Stimulated activated CD4-positive, alpha-beta T cell treated with anti-CD3 and anti-CD28 coated beads, Interleukin-4, amount 100 ng/mL, for 1 hour (primary cell): ENCODE data around the gene ACSS2.
A peak's percentile ranks its signal among the peaks of the same experiment; 100 is the strongest.
"Not testable (repeated sequence)": the region's sequence is repeated elsewhere in the genome, so short reads cannot be mapped to it uniquely, and the experiment has no call there.

Experiments used
- DNase-seq: peaks from one replicate; pipeline ENCODE4 v3.0.0-alpha.2; 2020

ACSS2 gene

DNA sequence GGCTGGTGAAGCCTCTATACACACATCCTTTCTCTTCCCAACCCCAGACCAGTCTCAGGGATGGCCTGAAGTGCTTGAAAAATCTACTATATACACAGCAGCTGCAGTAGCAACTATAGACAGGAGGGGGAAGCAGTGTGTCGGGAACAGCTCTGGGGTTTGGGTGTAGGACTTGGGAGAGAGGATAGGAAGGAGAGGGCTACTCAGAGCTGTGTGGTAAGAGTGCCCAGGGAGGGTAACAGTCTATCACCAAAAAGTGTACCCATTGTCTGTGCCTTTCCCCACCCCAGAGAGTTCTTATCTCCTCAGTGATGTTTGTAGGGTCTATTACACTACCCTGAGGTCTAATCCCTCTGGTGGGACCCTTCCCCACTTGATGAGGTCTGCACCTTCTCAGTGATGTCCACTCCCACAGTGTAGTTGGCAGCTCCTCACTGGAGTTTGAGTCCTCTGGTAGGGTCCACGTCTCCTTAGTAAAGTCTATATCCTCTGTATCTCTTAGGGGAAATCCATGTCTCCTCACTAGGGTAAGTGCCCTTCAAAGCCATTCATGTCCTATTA lies 2.2 kb upstream of the ACSS2 start:
- DNase-seq, result peak; percentile 49

DNA sequence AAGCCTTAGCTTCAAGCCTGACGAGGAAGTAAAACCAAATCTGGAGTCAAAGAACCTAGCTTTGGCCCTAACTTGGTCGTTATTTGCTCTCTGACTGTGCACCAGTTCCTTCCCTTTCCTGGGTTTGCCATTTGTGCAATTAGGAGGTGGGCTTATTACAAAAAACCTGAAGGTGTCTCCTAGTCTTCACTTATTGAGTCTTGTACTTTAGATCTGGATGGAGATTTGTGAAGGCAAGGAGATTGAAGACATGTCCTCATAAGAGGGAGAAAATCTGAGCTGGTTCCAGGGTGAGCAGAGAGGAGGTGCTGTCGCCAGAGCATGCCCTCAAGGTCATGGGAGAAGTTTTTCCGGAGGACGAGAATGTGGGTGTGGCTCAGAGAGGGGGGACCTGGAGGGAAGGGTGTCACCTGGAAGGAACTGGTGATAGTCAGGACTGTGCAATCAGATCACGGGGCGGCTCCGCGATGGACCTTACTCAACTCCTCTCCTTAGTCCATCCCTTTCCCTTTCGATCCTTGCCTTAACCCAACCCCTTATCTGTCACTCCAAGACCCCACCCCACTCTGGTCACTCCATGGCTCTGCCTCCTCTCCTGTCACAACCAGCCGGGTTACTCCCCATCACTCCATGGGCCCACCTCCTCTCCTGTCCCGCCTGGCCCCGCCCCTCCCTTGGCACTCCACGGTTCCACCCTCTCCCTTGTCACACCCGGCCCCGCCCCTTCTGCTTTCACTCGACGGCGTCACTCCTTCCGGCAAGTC lies 588 bp upstream of the ACSS2 start:
- DNase-seq, result peak; percentile 93

DNA sequence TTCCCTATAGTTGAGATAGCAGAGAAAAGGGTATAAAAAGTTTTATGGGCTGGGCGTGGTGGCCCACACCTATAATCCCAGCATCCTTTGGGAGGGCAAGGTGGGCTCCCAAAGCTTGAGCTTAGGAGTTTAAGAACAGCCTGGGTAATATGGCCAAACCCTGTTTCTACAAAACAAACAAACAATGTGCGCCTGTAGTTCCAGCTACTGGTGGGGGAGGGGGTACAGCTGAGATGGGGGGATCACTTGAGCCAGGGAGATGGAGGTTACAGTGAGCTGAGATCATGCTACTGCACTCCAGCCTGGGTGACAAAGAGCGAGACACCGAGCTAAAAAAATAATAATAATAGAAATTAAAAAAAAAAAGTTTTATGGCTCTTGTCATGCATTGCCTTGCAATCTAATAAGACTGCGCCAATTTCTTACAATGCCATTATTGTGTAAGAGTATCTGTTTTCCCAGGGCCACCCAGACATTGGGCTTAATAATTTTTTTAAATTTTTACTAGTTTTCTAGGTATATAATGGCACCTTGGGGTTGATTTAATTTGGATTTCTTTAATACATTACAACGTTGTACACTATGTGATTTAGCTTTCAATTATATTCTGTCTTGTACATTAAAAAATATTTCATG lies 3.9 kb downstream of the ACSS2 start:
- DNase-seq, result no peak

DNA sequence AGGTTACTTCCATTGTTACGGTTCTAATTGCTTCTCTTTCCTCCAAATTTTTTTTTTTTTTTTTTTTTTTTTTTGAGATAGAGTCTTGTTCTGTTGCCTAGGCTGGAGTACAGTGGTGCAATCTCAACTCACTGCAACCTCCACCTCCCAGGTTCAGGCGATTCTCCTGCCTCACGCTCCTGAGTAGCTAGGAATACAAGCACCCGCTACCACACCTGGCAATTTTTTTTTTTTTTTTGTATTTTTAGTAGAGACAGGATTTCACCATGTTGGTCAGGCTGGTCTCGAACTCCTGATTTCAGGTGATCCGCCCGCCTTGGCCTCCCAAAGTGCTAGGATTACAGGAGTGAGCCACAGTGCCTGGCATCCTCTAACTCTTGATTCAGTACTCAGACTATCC lies 4.6 kb downstream of the ACSS2 start:
- not testable (repeated sequence) for DNase-seq

DNA sequence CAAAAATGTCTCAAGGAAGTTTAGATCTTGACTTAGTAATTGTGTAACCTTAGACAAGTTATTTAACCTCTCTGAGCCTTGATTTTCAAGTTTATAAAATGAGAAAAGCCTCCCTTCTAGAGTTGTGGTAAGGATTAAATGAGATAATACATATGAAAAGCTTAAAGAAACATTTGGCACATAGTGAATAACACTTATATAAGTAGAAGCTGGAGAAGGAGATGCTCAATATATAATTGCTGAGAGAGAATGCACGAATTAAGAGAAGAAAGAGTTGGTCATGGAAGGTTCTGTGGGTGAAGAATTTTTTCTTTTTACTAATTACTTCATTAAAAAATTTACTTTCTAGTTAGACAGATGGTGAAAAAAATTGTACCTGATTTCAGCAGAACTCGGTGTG lies 5.3 kb downstream of the ACSS2 start:
- DNase-seq, result no peak

DNA sequence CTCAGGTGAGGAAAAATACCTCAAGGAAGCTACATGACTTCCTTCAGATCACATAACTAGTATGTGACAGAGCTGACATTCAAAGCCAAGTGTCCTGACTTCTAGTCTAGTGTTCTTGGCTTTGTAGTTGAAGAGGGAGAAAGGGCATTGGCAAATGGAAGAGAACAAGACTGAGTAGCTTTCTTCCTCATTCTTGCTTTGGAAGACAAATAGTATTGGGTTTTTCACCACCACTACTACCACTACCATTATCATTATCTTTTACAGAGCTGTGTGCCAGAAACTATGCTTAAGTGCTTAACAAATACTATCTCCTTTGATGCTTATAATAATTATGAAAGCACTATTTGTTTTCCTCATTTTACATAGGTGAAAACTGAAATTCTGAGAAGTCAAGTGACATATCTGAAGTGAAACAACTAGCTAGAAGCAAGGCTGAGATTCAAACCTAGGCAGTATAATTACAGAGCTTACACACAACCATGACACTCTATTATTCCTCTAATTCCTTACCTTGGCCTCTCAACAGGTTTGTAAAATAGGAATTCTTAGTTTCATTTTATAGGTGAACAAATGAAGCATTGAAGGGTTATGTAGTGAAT lies 6.8 kb downstream of the ACSS2 start:
- DNase-seq, result no peak

DNA sequence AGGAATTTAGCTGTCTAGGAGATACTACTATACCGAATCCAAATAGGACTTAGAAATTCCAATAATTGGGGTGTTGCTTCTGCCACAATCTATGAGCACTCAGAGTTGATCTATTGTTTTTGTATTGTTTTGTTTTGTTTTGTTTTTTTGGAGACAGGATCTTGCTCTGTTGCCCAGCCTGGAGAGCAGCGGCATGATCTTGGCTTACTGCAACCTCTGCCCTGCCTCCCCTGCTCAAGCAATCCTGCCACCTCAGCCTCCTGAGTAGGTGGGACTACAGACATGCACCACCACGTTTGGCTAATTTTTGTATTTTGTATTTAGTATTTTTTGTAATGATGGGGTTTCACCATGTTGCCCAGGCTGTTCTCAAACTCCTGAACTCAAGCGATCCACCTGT lies 7.4 kb downstream of the ACSS2 start:
- DNase-seq, result no peak

DNA sequence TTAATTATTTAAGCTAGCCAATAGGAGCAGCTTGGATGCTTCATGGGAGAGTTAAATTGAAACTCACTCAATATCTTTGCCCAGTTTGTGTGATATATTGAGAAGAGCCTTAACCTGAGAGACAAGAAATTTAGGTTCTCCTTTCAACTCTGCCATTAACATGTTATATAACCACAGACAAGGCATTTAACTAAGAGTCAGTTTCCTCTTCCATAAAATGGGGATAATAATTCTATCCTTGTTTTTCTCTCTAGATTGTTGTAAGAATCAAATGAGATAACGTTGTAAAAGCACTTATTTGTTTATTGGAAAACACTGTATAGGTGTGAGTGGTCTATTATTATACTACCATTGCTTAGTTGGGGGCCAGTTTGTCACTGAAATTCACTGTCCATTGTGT lies 7.8 kb downstream of the ACSS2 start:
- no peak for DNase-seq

DNA sequence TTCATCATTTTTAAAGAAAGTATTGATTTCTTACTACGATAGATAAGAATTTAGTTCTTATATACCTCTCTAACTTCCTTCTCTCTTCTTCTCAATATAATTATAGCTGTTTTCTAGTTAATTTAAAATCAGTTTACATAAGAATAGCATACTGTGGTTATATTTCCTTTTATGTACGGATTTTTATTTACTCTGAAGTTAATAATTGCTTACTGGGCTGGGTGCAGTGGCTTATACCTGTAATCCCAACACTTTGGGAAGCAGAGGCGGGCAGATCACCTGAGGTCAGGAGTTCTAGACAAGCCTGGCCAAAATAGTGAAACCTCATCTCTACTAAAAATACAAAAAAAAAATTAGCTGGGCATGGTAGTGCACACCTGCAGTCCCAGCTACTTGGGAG lies 9.7 kb downstream of the ACSS2 start:
- no peak for DNase-seq

DNA sequence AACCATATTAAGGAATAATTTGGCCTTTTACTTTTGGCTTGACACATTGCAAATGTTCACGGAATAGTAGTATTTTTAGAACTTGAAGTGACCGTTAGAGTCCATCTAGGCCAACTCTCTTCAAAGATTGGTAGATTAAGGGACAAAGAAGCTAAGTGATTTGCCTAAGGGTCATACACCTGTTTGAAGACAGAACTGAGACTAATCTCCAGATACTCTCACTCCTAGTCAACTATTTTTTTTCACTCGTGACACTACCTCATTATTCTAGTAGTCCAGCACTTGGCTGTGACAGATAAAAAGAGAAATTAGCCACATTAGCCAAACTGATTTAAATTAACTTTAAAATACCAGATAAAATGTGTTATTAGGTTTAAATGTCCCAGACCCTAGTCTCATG lies 10.6 kb downstream of the ACSS2 start:
- DNase-seq, result no peak

DNA sequence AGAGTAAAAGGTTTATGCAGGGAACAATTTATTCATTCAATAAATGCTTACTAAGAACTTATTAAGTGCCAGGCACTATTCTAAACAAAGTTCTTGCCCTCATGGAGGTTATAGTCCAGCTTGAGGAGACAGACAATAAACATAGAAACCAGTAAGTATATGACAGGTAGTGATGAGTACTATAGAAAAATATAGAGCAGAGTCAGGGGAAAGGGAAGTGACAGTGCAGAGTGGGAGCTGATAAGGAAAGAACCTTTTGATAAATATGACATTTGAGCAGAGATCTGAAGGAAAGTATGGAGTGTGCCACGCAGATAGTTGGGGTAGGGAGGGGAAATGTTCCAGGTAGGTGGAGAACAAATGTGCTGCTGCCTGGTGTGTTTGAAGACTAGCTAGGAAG lies 12.1 kb downstream of the ACSS2 start:
- DNase-seq, result no peak

DNA sequence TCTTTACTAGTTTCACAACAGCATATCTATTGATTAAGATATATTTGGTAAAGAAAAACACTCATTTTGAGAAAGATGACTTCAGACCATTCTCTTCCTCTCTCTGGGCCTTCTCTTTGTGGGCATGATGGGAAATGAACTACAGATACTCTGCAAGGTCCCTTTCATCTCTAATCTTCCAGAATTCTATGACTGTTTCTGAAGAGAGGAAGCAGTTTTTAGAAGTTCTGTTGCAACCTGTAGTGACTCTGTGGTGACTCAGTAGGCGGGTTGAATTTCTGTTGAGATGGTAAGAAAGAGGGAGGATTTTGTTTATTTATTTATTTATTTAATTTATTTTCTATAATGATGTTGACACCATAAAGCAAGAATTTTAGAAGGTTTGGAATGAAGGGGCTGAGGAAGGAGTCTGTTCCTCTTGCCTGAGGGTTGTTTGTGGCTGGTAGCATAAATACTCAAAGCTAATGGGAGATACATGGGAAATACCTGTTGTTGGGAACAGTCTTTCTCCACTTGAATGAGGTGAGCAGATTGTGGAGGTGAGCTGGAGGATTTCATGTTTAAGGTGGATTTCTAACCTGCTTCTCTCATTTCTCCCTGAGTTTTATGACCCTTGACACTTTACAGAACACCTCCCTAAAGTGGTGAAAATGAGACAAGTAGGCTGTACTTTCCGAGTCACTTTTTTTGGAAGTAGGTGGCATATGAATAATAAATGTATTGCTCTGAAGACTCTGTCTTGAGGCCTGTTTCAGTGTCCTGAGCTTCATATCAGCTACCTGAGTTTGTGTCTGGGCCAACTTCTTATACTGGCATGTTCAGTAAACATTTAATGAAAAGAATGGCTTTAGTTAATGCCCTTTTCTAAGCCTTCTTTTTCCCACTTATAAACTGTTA lies 15.0 kb downstream of the ACSS2 start:
- DNase-seq, result peak; percentile 13

DNA sequence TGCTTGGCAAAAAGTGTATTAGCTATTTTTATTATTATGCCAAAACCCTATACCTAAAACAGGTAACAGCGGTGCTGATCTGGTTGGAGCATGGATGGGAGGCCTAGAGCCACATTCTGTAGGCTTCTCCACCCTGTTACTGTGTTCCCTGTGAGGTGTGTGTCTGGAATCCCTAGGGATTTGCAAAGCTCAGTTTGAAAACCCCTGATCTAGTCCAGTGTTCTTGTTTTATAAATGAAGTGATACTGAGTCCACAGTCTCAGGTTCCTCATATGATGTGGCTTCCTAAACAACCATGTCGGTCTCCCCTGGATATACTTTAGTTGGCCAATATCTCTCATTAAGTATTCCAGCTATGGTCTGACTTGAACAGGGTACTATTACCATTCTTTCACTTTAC lies 16.3 kb downstream of the ACSS2 start:
- no peak for DNase-seq

DNA sequence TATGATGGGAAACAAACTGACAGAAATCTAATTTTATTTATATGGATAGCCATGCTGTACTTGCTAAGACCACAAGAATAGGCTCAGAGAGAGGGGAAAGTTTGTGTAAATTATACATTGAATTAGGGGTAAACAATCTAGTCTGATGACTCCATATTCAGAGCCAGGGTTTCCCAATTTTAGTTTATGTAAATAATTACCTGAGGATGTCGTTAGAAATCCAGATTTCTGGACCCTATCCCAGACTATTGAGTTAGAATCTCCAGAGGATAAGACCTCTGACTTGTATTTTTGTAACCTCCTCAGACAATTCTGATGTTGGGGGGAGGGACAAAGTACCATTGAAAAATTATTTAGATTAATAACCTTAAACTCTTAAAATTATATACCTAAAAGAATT lies 18.3 kb downstream of the ACSS2 start:
- DNase-seq, result no peak

DNA sequence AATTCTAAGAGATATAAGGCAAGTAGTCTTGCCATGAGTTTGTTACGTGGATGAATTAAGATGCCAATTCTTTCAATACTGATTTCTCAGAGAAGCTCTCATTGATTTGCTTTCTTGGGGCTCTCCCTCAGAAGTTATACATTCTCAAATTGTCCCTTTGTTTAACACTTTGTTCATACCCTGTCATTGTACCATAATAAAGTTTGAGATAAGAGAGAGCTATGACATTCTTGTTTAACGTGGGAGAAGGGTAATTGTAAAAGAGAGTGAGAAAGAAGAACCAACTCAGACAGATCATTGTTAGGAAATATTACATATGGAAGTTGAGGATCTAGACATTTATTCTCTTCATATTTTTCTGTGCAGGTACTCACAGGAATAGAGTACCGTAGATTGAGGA lies 19.1 kb downstream of the ACSS2 start:
- DNase-seq, result no peak

DNA sequence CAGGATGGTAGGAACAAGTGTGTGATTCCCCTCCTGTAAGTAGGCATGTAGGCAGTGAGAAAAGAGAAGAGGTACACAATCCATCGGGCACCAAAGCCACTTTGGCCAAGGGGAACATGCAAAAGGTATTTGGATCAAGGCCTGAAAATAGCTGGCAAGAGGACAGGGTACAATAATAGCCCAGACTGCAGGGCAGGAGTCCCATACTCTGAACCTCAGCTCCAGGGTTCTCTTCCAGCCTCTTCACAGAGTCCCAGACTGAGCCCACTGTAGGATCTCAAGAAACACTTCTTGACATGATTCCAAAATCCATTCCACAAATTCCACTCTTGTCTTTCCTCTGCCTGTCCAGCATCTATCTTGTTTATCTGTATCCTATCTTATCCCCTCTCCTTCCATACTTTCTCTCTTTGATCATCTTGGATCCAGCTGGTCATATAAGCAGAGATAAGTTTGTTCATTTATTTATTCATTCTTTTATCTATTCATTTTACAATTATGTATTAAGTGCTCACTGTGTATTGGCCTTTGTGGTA lies 19.7 kb downstream of the ACSS2 start:
- no peak for DNase-seq

DNA sequence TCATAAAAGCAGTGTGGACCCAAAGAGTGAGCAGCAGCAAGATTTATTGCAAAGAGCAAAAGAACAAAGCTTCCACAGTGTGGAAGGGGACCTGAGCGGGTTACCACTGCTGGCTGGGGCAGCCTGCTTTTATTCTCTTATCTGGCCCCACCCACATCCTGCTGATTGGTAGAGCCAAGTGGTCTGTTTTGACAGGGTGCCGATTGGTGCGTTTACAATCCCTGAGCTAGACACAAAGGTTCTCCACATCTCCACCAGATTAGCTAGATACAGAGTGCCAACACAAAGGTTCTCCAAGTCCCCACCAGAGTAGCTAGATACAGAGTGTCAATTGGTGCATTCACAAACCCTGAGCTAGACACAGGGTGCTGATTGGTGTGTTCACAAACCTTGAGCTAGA lies 21.7 kb downstream of the ACSS2 start:
- not testable (repeated sequence) for DNase-seq

DNA sequence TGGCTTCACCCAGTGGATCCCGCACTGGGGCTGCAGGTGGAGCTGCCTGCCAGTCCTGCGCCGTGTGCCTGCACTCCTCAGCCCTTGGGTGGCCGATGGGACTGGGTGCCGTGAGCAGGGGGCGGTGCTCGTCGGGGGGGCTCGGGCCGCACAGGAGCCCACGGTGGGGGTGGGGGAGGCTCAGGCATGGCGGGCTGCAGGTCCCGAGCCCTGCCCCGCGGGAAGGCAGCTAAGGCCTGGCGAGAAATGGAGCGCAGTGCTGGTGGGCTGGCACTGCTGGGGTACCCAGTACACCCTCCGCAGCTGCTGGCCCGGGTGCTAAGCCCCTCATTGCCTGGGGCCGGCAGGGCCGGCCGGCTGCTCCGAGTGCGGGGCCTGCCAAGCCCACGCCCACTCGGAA lies 22.3 kb downstream of the ACSS2 start:
- DNase-seq, result not testable (repeated sequence)

DNA sequence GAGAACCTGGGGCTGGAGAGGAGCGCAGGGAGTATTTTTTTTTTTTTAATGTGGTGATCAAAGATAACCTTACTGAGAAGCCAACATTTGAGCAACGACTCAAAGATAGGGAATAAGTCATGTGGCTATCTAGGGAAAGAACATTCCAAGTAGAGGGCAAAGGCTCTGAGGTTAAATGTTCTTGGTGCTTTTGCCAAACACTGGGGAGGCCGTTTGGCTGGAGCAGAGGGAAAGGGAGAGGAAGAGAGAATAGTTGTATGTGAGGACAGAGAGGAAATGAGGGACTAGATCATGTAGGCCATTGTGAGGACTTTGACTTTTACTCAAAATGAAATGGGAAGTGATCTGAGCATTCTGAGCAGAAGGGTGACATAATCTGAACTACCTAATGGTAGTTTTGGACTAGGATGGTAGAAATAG lies 27.8 kb downstream of the ACSS2 start:
- no peak for DNase-seq

DNA sequence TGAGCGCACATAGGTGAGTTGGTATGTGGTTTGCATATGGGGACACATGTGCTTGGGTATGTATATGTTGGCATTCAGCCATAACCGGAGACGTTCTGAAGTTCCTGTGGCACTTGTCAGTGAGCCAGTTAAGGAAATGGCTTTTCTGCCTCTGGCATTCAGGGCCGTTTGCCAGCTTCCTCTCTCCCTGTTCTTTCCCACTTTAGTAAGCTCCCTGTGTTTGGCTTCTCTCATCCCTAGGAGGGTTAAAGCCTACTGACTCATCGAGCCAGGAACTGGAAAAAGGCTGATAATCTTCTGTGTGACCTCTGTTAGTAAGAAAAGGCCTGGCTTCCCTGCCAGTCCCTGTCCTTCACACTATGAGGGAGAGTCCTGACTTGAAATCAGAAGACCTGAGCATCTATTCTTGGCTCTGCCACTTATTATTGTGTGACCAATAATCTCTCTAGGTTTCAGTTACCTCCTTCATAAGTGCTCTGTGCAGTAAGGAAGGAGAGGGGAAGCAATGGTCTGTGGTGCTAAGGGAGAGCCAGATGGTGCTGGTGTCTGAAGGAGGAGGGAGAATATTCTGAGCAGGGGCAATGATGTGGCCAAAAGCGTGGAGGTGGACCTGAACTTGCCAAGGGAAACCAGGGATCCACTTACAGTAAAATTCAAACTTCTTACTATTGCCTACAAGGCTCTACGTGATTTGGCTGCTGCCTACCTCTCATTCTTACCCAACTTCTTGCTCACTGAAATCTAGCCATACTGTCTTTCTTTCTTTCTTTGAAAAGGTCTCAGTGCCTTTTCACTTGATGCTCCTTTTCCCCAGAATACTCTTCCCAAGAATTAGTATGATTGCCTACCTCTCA lies 31.4 kb downstream of the ACSS2 start:
- no peak for DNase-seq

DNA sequence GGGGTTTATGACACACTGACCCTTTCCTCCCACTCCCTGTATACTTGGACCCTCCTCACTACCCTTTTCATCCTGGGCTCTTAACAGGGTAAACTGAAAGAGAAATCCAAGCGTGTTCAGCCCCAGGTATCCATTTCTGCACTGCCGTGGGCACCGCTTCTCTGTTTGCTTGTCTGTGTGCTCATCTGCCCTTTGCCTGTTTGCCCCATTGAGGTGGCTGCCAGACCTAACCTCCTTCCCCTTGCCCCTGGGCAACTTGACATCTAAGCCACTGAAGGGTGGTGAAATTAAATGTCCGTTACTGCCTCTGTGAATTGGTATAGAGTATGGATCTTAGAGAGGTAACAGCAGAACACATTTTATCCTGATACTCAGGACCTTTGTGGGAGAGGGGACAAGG lies 38.7 kb downstream of the ACSS2 start:
- DNase-seq, result no peak
